Measurements from ENCODE around the gene MXD1. TPM values are rescaled to one million over a fixed set of nuclear protein-coding genes. Genes with fewer than 3 reads are reported as not detected.

MXD1 gene
- total RNA-seq, 1 experiment from 2014 or later = 1.5 TPM

- TF ChIP-seq ZNF532 (CRISPR knock-in tag; IDR thresholded peaks at IDR 0.05; ENCODE audit: borderline replicate concordance) (no peak), ZNF396 (CRISPR knock-in tag; IDR thresholded peaks at IDR 0.05; ENCODE audit: borderline replicate concordance) (no peak), OVOL2 (CRISPR knock-in tag; IDR thresholded peaks at IDR 0.05; ENCODE audit: borderline replicate concordance) (no peak), NFATC4 (CRISPR knock-in tag; IDR thresholded peaks at IDR 0.05) (peak; percentile 14; the same call in 1 of the 2 replicates), SOX15 (CRISPR knock-in tag; IDR thresholded peaks at IDR 0.05) (no peak), GABPB1 (CRISPR knock-in tag; IDR thresholded peaks at IDR 0.05) (peak; percentile 89), JAZF1 (CRISPR knock-in tag; IDR thresholded peaks at IDR 0.05) (no peak), NFE2L1 (CRISPR knock-in tag; IDR thresholded peaks at IDR 0.05) (peak; percentile 76), ZNF416 (CRISPR knock-in tag; IDR thresholded peaks at IDR 0.05) (no peak), ATF6 (CRISPR knock-in tag; IDR thresholded peaks at IDR 0.05) (no peak), CREB1 (CRISPR knock-in tag; IDR thresholded peaks at IDR 0.05) (no peak; the same call in 1 of the 2 replicates), RELA (CRISPR knock-in tag; IDR thresholded peaks at IDR 0.05; ENCODE audit: borderline replicate concordance) (0 out of 2 replicates have a peak, but pooled peaks have one; percentile 27), GTF2I (CRISPR knock-in tag; conservative IDR thresholded peaks at IDR 0.05) (no peak; the same call in 1 of the 2 replicates), ARID4B (CRISPR knock-in tag; IDR thresholded peaks at IDR 0.05; ENCODE audit: borderline replicate concordance) (peak; percentile 60; the same call in 1 of the 2 replicates), JUN (CRISPR knock-in tag; IDR thresholded peaks at IDR 0.05) (no peak), MLX (CRISPR knock-in tag; IDR thresholded peaks at IDR 0.05) (0 out of 2 replicates have a peak, but pooled peaks have one; percentile 63), E2F4 (CRISPR knock-in tag; IDR thresholded peaks at IDR 0.05; ENCODE audit: borderline replicate concordance, low read depth) (no peak), GRHL2 (CRISPR knock-in tag; IDR thresholded peaks at IDR 0.05; ENCODE audit: insufficient replicate concordance, severe bottlenecking) (no peak)
- TF ChIP-seq, protein P1, sequence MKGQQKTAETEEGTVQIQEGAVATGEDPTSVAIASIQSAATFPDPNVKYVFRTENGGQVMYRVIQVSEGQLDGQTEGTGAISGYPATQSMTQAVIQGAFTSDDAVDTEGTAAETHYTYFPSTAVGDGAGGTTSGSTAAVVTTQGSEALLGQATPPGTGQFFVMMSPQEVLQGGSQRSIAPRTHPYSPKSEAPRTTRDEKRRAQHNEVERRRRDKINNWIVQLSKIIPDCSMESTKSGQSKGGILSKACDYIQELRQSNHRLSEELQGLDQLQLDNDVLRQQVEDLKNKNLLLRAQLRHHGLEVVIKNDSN (CRISPR knock-in tag; IDR thresholded peaks at IDR 0.05) = no peak; the same call in 1 of the 2 replicates
- TF ChIP-seq, protein P2, sequence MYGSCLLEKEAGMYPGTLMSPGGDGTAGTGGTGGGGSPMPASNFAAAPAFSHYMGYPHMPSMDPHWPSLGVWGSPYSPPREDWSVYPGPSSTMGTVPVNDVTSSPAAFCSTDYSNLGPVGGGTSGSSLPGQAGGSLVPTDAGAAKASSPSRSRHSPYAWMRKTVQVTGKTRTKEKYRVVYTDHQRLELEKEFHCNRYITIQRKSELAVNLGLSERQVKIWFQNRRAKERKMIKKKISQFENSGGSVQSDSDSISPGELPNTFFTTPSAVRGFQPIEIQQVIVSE (CRISPR knock-in tag; IDR thresholded peaks at IDR 0.05; ENCODE audit: borderline replicate concordance) = no peak
- TF ChIP-seq, protein P3, sequence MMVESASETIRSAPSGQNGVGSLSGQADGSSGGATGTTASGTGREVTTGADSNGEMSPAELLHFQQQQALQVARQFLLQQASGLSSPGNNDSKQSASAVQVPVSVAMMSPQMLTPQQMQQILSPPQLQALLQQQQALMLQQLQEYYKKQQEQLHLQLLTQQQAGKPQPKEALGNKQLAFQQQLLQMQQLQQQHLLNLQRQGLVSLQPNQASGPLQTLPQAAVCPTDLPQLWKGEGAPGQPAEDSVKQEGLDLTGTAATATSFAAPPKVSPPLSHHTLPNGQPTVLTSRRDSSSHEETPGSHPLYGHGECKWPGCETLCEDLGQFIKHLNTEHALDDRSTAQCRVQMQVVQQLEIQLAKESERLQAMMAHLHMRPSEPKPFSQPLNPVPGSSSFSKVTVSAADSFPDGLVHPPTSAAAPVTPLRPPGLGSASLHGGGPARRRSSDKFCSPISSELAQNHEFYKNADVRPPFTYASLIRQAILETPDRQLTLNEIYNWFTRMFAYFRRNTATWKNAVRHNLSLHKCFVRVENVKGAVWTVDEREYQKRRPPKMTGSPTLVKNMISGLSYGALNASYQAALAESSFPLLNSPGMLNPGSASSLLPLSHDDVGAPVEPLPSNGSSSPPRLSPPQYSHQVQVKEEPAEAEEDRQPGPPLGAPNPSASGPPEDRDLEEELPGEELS (CRISPR knock-in tag; IDR thresholded peaks at IDR 0.05) = peak; percentile 48
Measured at GRCh38 chr2:69914164-69914949, 552 bp upstream of the MXD1 start (continued).

Data from WTC11 (cell line).